ENCODE data around the gene TAL1.

Gene TAL1

DNA sequence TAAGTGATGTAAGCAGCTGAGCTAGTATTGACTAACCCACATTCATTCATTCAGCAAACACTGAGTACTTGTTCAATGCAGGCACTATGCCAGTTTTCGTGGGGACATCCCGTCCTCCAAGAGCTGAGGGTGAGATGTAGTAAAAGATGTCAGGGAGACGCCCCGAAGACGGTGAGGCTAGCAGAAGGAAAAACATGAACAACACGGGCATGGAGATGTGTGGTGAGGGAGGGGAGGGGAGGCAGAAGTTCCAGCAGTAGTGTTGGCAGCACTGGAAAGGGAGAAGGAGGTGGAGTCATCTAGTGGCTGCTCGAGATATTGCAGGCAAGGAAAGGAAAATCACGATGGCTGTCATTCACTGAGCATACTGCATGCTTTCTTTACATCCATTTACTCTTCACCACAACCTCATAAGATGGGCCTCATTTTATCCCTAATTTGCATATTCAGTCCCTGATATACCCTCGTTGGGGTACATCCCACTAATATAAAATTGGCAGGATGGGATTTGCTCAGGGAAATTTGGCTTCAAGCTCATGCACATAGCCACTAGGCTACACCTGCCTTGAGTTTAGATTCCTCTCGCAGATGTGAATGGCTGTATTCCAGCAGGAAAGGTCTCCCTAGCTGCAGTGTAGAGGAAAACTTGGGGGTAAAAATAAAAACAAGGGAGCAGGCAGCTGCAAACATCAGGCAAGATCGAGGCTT lies 56.6 kb downstream of the TAL1 start:
- no peaks in the 10 kb centered on the region for H3K27me3 ChIP-seq
- H3K4me3 ChIP-seq (ENCODE audit: low read depth, low read length) = no peak overlapping the region
- peak; percentile 36 for DNase-seq
- TF ChIP-seq CTCF (IDR thresholded peaks at IDR 0.05; ENCODE audit: low read depth, low read length) = peak; percentile 84
- no peaks in the 10 kb centered on the region for H3K4me1 ChIP-seq
- H3K36me3 ChIP-seq = no peaks in the 10 kb centered on the region
- H3K9me3 ChIP-seq = no peaks in the 10 kb centered on the region

DNA sequence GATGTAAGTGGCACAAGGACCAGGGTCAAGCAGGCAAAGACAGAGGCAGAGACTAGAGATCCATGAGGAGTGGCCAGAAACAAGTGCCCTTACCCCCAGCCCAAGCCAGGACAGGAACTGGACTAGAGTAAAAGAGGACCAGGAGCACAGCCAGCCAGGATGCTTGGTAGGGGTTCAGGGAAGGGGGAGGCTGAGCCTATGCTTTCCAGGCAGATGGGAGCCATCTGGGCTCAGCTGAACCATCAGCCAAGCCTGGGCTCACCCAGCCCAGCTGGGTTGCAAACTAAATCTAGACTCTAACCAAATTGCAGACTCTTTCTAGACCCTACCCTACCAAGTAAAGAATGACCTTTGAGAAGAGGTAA lies 57.4 kb downstream of the TAL1 start:
- Histone ChIP-seq H3K4me1 (no peaks in the 10 kb centered on the region), H3K9me3 (no peaks in the 10 kb centered on the region), H3K36me3 (no peaks in the 10 kb centered on the region), H3K4me3 (ENCODE audit: low read depth, low read length) (no peak overlapping the region), H3K27me3 (no peaks in the 10 kb centered on the region)
- no peak for TF ChIP-seq CTCF (IDR thresholded peaks at IDR 0.05; ENCODE audit: low read depth, low read length)
- DNase-seq = no peak

- Histone ChIP-seq H3K27me3 (no peaks in the 10 kb centered on the region), H3K9me3 (no peaks in the 10 kb centered on the region), H3K4me3 (ENCODE audit: low read depth, low read length) (no peak overlapping the region), H3K4me1 (no peaks in the 10 kb centered on the region), H3K36me3 (no peaks in the 10 kb centered on the region)
- no peak for TF ChIP-seq CTCF (IDR thresholded peaks at IDR 0.05; ENCODE audit: low read depth, low read length)
- no peak for DNase-seq
These were observed 59.2 kb downstream of the TAL1 start for GRCh38 chr1:47172782-47173181.

Data from BE2C (cell line).